Measurements from ENCODE around the gene TACC3. TPM values are rescaled to one million over a fixed set of nuclear protein-coding genes. Genes with fewer than 3 reads are reported as not detected.

The TACC3 gene
- total RNA-seq, 1 experiment from 2014 or later: 207 TPM

- TF ChIP-seq ATF1 (CRISPR knock-in tag; IDR thresholded peaks at IDR 0.05) (no peak), SOX15 (CRISPR knock-in tag; IDR thresholded peaks at IDR 0.05) (no peak), ATF6 (CRISPR knock-in tag; IDR thresholded peaks at IDR 0.05) (no peak), TCF7 (CRISPR knock-in tag; IDR thresholded peaks at IDR 0.05; ENCODE audit: low read depth) (no peak), KAT7 (CRISPR knock-in tag; IDR thresholded peaks at IDR 0.05; ENCODE audit: borderline replicate concordance) (no peak)
Measured at GRCh38 chr4:1690698-1691097, 30.6 kb upstream of the TACC3 start (continued).

- ChIA-PET POLR2A (no interaction called here), CTCF (interaction anchor here (0.5 kb wide), 1 partner anchor 33 kb away, joined by 3 read pairs; no protein-coding TSS in a partner anchor)
- H3K9me3 Mint-ChIP-seq: no peaks in the 10 kb centered on the region
- H3K4me1 Mint-ChIP-seq: 0 out of 2 replicates have a peak, but pooled peaks cover under 1% of the 10 kb centered on the region
- H3K4me3 Mint-ChIP-seq: no peak overlapping the region
- no peak for ATAC-seq
- TF ChIP-seq MXD4 (CRISPR knock-in tag; IDR thresholded peaks at IDR 0.05; ENCODE audit: borderline replicate concordance) (no peak), ZNF396 (CRISPR knock-in tag; IDR thresholded peaks at IDR 0.05; ENCODE audit: borderline replicate concordance) (no peak), EMX1 (CRISPR knock-in tag; IDR thresholded peaks at IDR 0.05) (no peak), NR1H2 (CRISPR knock-in tag; IDR thresholded peaks at IDR 0.05) (no peak)
- no peak overlapping the region for H3K27ac Mint-ChIP-seq
- no peaks in the 10 kb centered on the region for H3K27me3 Mint-ChIP-seq (ENCODE audit: low read depth)
- peaks cover 47% of the 10 kb centered on the region for H3K36me3 Mint-ChIP-seq
- no peak for DNase-seq (ENCODE audit: low spot score)
Measured at GRCh38 chr4:1691737-1692373, 29.5 kb upstream of the TACC3 start.

- H3K4me3 Mint-ChIP-seq: no peak overlapping the region
- H3K4me1 Mint-ChIP-seq: no peaks in the 10 kb centered on the region
- peak; percentile 87 for ATAC-seq
- peak overlapping the region; percentile 66; the same call in 1 of the 2 replicates for H3K27ac Mint-ChIP-seq
- TF ChIP-seq CTCF (IDR thresholded peaks at IDR 0.05) (peak; percentile 94), ZNF396 (CRISPR knock-in tag; IDR thresholded peaks at IDR 0.05; ENCODE audit: borderline replicate concordance) (no peak)
- ChIA-PET CTCF (interaction anchor here (0.7 to 2.3 kb wide), 49 partner anchors 8 to 347 kb away, joined by 3 to 33 read pairs (median 5); partner anchors contain the start of genes FAM53A, SLBP, TACC3 and TMEM129), POLR2A (interaction anchor here (1.2 to 1.5 kb wide), 2 partner anchors 19 to 28 kb away, joined by 4 read pairs; partner anchors contain the start of genes SLBP, TACC3 and TMEM129)
- DNase-seq (ENCODE audit: low spot score): peak; percentile 77
- H3K36me3 Mint-ChIP-seq: peaks cover 52% of the 10 kb centered on the region
- no peaks in the 10 kb centered on the region for H3K27me3 Mint-ChIP-seq (ENCODE audit: low read depth)
- H3K9me3 Mint-ChIP-seq: no peaks in the 10 kb centered on the region
Measured at GRCh38 chr4:1693131-1693896, 28.0 kb upstream of the TACC3 start.

GRCh38 chr4:1695913-1696312 is 25.4 kb upstream of the TACC3 start:
- H3K27ac Mint-ChIP-seq: 0 out of 2 replicates have a peak overlapping the region, but pooled peaks have one; percentile 32
- CTCF ChIA-PET: interaction anchor here (0.7 to 1.8 kb wide), 3 partner anchors 30 to 37 kb away, joined by 3 to 11 read pairs (median 5); no protein-coding TSS in a partner anchor
- POLR2A ChIA-PET: no interaction called here
- H3K9me3 Mint-ChIP-seq: no peaks in the 10 kb centered on the region
- DNase-seq (ENCODE audit: low spot score) (no peak), ATAC-seq (no peak)
- H3K4me3 Mint-ChIP-seq: no peak overlapping the region
- no peaks in the 10 kb centered on the region for H3K4me1 Mint-ChIP-seq
- H3K36me3 Mint-ChIP-seq: peaks cover 64% of the 10 kb centered on the region
- no peaks in the 10 kb centered on the region for H3K27me3 Mint-ChIP-seq (ENCODE audit: low read depth)
- no peak for TF ChIP-seq ATF3 (CRISPR knock-in tag; conservative IDR thresholded peaks at IDR 0.05)
- no peak for TF ChIP-seq JAZF1 (CRISPR knock-in tag; IDR thresholded peaks at IDR 0.05)
- no peak for TF ChIP-seq FOXP1 (CRISPR knock-in tag; IDR thresholded peaks at IDR 0.05; ENCODE audit: borderline replicate concordance)
- no peak for TF ChIP-seq MLX (CRISPR knock-in tag; IDR thresholded peaks at IDR 0.05)
- no peak for TF ChIP-seq USF2 (CRISPR knock-in tag; IDR thresholded peaks at IDR 0.05)
- no peak for TF ChIP-seq ZNF219 (CRISPR knock-in tag; IDR thresholded peaks at IDR 0.05; ENCODE audit: borderline replicate concordance)
- no peak for TF ChIP-seq ZNF532 (CRISPR knock-in tag; IDR thresholded peaks at IDR 0.05; ENCODE audit: borderline replicate concordance)
- no peak for TF ChIP-seq MYBL2 (CRISPR knock-in tag; IDR thresholded peaks at IDR 0.05)

All from WTC11 (cell line).